ENCODE data around the gene IWS1.
"Not testable (repeated sequence)": the region's sequence is repeated elsewhere in the genome, so short reads cannot be mapped to it uniquely, and the experiment has no call there.

Gene IWS1

DNA sequence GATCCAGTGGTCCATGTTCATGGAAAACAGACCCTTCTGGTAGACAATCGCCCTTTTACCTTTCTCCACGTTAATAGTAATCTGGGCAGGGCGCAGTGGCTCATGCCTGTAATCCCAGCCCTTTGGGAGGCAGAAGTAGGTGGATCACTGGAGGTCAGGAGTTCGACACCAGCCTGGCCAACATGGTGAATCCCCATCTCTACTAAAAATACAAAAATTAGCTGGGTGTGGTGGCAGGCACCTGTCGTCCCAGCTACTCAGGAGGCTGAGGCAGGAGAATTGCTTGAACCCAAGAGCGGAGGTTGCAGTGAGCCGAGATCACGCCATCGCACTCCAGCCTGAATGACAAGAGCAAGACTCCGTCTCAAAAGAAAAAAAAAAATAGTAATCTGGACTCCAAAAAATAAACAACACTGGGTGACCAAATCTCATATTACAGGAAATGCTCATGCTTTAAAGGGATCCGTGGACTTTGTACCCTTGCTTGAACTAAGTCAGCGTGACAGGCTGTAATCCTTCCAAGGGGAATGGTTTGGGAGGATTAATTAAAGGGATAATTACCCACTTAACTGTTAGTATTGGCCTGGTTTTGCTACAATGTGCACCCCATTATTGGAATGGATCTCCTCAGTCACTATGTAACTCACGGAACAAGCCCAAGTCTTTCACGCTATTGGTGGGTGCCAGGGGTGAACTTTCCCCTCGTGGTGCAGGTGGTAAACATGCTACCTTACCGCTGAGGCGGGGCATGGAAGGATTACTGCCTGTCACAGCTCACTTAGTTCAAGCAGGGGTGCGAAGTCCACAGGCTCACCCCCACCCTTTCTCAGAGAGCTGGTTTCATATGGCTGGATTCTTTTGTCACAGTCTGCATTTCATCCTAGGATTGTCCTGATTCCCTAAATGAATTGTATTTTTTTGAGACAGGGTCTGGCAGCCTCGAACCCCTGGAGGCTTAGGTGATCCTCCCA lies 71.4 kb downstream of the IWS1 start:
- H3K14ac ChIP-seq (ENCODE audit: low read length) = no peak overlapping the region
- H3K9me3 ChIP-seq (replicated peaks in 1 of 2; ENCODE audit: control insufficient read depth in 2 of 2, insufficient read depth in 1 of 2, low read depth in 1 of 2, low read length in 2 of 2) = peaks cover 0 to 2% of the 10 kb centered on the region in 2 donors
- H2BK120ac ChIP-seq (ENCODE audit: low read depth, low read length) = no peak overlapping the region
- no peak overlapping the region for H3K23ac ChIP-seq (ENCODE audit: low read depth, low read length, poor library complexity)
- no peak overlapping the region for H2BK12ac ChIP-seq (ENCODE audit: low read length)
- no peaks in the 10 kb centered on the region for H3K79me1 ChIP-seq (ENCODE audit: low read depth, low read length)
- no peak for DNase-seq (ENCODE audit: low spot score)
- no peak overlapping the region for H3K27ac ChIP-seq (replicated peaks; ENCODE audit: low read length)
- no peak overlapping the region for H3K4ac ChIP-seq (ENCODE audit: low read length)
- H3K9ac ChIP-seq (ENCODE audit: low read depth, low read length, poor library complexity) = no peak overlapping the region
- H2AFZ ChIP-seq (ENCODE audit: low read length) = no peak overlapping the region
- peak overlapping the region in 1 of 2 donors; percentile 40 for H3K4me3 ChIP-seq (ENCODE audit: low read length in 2 of 2)
- H3K4me1 ChIP-seq (ENCODE audit: control insufficient read depth in 2 of 2, insufficient read depth in 1 of 2, low read depth in 1 of 2, low read length in 2 of 2) = peaks cover 10 to 11% of the 10 kb centered on the region in 2 donors
- no peak overlapping the region for H2BK15ac ChIP-seq (ENCODE audit: low read length)
- H3K18ac ChIP-seq (ENCODE audit: low read length) = no peak overlapping the region
- WGBS, 2 donors (ENCODE audit: extremely low coverage in 2 of 2, insufficient read length in 2 of 2, insufficient replicate concordance in 1 of 2) = no CpG with 5 or more reads among the region's 19 CpGs
- no peaks in the 10 kb centered on the region for H3K27me3 ChIP-seq (ENCODE audit: control insufficient read depth in 3 of 3, insufficient read depth in 3 of 3, low read depth in 1 of 3, low read length in 3 of 3)
- H2BK5ac ChIP-seq (ENCODE audit: low read length) = no peak overlapping the region
- H3K36me3 ChIP-seq (replicated peaks in 1 of 2; ENCODE audit: control insufficient read depth in 2 of 2, insufficient read depth in 2 of 2, low read length in 2 of 2) = peaks cover 0 to 3% of the 10 kb centered on the region in 2 donors
- no peak overlapping the region for H4K8ac ChIP-seq (ENCODE audit: low read depth, low read length)
- H3K4me2 ChIP-seq (ENCODE audit: insufficient read depth, low read length, poor library complexity, severe bottlenecking) = no peak overlapping the region
- no peak overlapping the region for H4K91ac ChIP-seq (ENCODE audit: low read depth, low read length, poor library complexity)
- no peak overlapping the region for H2AK5ac ChIP-seq (ENCODE audit: low read depth, low read length)

DNA sequence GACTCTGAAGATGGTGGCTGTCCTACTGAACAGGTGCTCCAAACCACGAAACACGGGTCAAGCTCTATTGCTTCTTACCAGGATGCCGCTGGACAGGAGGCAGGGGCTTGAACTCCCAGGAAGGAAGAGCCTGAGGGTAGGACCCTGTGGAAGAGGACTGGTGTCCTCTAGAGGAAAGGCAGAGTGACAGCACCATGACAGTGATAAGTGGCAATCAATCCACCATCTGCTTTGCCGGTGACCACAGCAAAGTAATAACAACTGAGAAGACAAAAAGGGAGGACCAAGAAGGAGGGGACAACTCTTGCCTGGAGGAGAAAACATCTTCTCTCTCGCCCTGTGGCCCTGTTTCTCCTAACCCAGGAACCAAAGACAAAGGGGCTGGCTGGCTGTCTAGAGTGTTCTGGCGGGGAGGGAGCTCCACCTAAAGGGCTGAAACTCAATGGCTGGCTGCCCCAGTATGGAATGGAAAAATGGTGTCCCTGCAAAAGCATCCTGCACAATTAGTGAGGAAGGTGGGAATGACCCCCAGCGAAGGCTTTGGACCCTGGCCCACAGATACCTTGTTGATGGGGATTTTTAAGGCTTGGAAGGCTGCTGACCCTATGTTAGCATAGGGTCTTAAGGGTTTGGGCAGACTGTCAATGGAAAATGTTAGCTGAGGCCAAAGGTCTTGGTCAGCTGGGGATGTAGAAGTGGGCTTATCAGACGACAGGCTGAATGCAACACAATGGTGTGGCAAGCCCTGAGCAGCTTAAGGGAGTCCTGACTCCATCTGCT lies 72.7 kb downstream of the IWS1 start:
- H3K4me1 ChIP-seq (ENCODE audit: control insufficient read depth in 2 of 2, insufficient read depth in 1 of 2, low read depth in 1 of 2, low read length in 2 of 2) = peaks cover 11 to 13% of the 10 kb centered on the region in 2 donors

DNA sequence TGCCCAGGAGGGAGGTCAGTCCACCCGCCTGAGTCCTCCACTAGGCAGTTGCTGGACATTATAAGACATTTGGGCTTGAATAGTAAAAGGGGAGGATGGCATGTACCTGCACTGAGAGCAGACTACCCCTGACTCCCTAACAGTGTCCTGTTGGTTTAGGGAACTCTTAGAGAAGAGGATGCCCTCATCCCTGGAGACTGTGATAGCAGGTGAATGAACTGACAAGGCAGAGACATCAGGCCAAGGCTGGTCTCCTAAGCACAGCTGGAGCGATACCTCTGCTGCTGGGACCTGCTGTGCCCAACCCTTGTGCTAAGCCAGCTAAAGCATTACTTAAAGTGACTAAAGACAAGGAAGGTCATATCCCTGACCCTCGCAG lies 73.3 kb downstream of the IWS1 start:
- Histone ChIP-seq H2BK120ac (ENCODE audit: low read depth, low read length) (no peak overlapping the region), H3K4me2 (ENCODE audit: insufficient read depth, low read length, poor library complexity, severe bottlenecking) (no peak overlapping the region), H2BK12ac (ENCODE audit: low read length) (no peak overlapping the region), H3K4ac (ENCODE audit: low read length) (no peak overlapping the region), H2AFZ (ENCODE audit: low read length) (no peak overlapping the region), H2BK15ac (ENCODE audit: low read length) (no peak overlapping the region), H3K4me3 (ENCODE audit: low read length in 2 of 2) (no peak overlapping the region), H3K27ac (replicated peaks; ENCODE audit: low read length) (no peak overlapping the region), H3K27me3 (ENCODE audit: control insufficient read depth in 3 of 3, insufficient read depth in 3 of 3, low read depth in 1 of 3, low read length in 3 of 3) (no peaks in the 10 kb centered on the region), H2AK5ac (ENCODE audit: low read depth, low read length) (no peak overlapping the region), H3K4me1 (ENCODE audit: control insufficient read depth in 2 of 2, insufficient read depth in 1 of 2, low read depth in 1 of 2, low read length in 2 of 2) (peaks cover 11 to 13% of the 10 kb centered on the region in 2 donors), H3K79me1 (ENCODE audit: low read depth, low read length) (no peaks in the 10 kb centered on the region), H3K9ac (ENCODE audit: low read depth, low read length, poor library complexity) (no peak overlapping the region), H3K18ac (ENCODE audit: low read length) (no peak overlapping the region), H4K8ac (ENCODE audit: low read depth, low read length) (no peak overlapping the region), H3K9me3 (replicated peaks in 1 of 2; ENCODE audit: control insufficient read depth in 2 of 2, insufficient read depth in 1 of 2, low read depth in 1 of 2, low read length in 2 of 2) (peaks cover 0 to 2% of the 10 kb centered on the region in 2 donors), H3K36me3 (replicated peaks in 1 of 2; ENCODE audit: control insufficient read depth in 2 of 2, insufficient read depth in 2 of 2, low read length in 2 of 2) (peaks cover 0 to 3% of the 10 kb centered on the region in 2 donors), H3K23ac (ENCODE audit: low read depth, low read length, poor library complexity) (no peak overlapping the region), H2BK5ac (ENCODE audit: low read length) (no peak overlapping the region), H4K91ac (ENCODE audit: low read depth, low read length, poor library complexity) (no peak overlapping the region), H3K14ac (ENCODE audit: low read length) (no peak overlapping the region)
- WGBS, 2 donors (ENCODE audit: extremely low coverage in 2 of 2, insufficient read length in 2 of 2, insufficient replicate concordance in 1 of 2) = no CpG with 5 or more reads among the region's 3 CpGs
- DNase-seq (ENCODE audit: low spot score) = no peak

More for the DNA sequence above, 72.7 kb downstream of the IWS1 start:
- Histone ChIP-seq H3K27ac (replicated peaks; ENCODE audit: low read length) (no peak overlapping the region), H3K18ac (ENCODE audit: low read length) (no peak overlapping the region), H3K36me3 (replicated peaks in 1 of 2; ENCODE audit: control insufficient read depth in 2 of 2, insufficient read depth in 2 of 2, low read length in 2 of 2) (peaks cover 0 to 3% of the 10 kb centered on the region in 2 donors), H2BK15ac (ENCODE audit: low read length) (no peak overlapping the region), H3K27me3 (ENCODE audit: control insufficient read depth in 3 of 3, insufficient read depth in 3 of 3, low read depth in 1 of 3, low read length in 3 of 3) (no peaks in the 10 kb centered on the region), H4K8ac (ENCODE audit: low read depth, low read length) (no peak overlapping the region), H2BK12ac (ENCODE audit: low read length) (no peak overlapping the region), H2BK120ac (ENCODE audit: low read depth, low read length) (no peak overlapping the region), H3K23ac (ENCODE audit: low read depth, low read length, poor library complexity) (no peak overlapping the region), H3K9me3 (replicated peaks in 1 of 2; ENCODE audit: control insufficient read depth in 2 of 2, insufficient read depth in 1 of 2, low read depth in 1 of 2, low read length in 2 of 2) (peaks cover 0 to 2% of the 10 kb centered on the region in 2 donors), H2AK5ac (ENCODE audit: low read depth, low read length) (no peak overlapping the region), H3K4me3 (ENCODE audit: low read length in 2 of 2) (no peak overlapping the region), H3K9ac (ENCODE audit: low read depth, low read length, poor library complexity) (no peak overlapping the region), H4K91ac (ENCODE audit: low read depth, low read length, poor library complexity) (no peak overlapping the region), H3K79me1 (ENCODE audit: low read depth, low read length) (no peaks in the 10 kb centered on the region), H3K14ac (ENCODE audit: low read length) (no peak overlapping the region), H2BK5ac (ENCODE audit: low read length) (no peak overlapping the region), H3K4ac (ENCODE audit: low read length) (no peak overlapping the region), H3K4me2 (ENCODE audit: insufficient read depth, low read length, poor library complexity, severe bottlenecking) (no peak overlapping the region), H2AFZ (ENCODE audit: low read length) (no peak overlapping the region)
- no peak for DNase-seq (ENCODE audit: low spot score)
- WGBS, 2 donors (ENCODE audit: extremely low coverage in 2 of 2, insufficient read length in 2 of 2, insufficient replicate concordance in 1 of 2) = no CpG with 5 or more reads among the region's 8 CpGs

DNA sequence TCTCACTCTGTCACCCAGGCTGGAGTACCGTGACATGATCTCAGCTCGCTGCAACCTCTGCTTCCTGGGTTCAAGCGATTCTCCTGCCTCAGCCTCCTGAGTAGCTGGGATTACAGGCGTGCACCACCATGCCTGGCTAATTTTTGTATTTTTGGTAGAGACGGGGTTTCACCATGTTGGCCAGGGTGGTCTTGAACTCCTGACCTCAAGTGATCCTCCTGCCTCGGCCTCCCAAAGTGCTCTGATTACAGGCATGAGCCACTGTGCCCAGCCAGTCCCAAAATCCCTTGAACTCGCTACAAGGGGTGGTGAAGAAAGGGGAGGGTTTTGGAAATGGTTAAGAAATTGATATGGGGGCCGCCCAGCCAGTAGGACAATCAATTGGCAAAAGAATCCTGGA lies 73.9 kb downstream of the IWS1 start:
- not testable (repeated sequence) for H3K23ac ChIP-seq (ENCODE audit: low read depth, low read length, poor library complexity); H3K27ac ChIP-seq (replicated peaks; ENCODE audit: low read length); H3K27me3 ChIP-seq (ENCODE audit: control insufficient read depth in 3 of 3, insufficient read depth in 3 of 3, low read depth in 1 of 3, low read length in 3 of 3); H3K18ac ChIP-seq (ENCODE audit: low read length); H4K8ac ChIP-seq (ENCODE audit: low read depth, low read length); H2BK120ac ChIP-seq (ENCODE audit: low read depth, low read length); H3K36me3 ChIP-seq (replicated peaks in 1 of 2; ENCODE audit: control insufficient read depth in 2 of 2, insufficient read depth in 2 of 2, low read length in 2 of 2); H3K9me3 ChIP-seq (replicated peaks in 1 of 2; ENCODE audit: control insufficient read depth in 2 of 2, insufficient read depth in 1 of 2, low read depth in 1 of 2, low read length in 2 of 2); H3K4me2 ChIP-seq (ENCODE audit: insufficient read depth, low read length, poor library complexity, severe bottlenecking); H2BK12ac ChIP-seq (ENCODE audit: low read length); H2BK5ac ChIP-seq (ENCODE audit: low read length); H4K91ac ChIP-seq (ENCODE audit: low read depth, low read length, poor library complexity); H2AFZ ChIP-seq (ENCODE audit: low read length); H3K9ac ChIP-seq (ENCODE audit: low read depth, low read length, poor library complexity); H2AK5ac ChIP-seq (ENCODE audit: low read depth, low read length); H2BK15ac ChIP-seq (ENCODE audit: low read length); H3K14ac ChIP-seq (ENCODE audit: low read length); H3K4ac ChIP-seq (ENCODE audit: low read length); DNase-seq (ENCODE audit: low spot score); H3K79me1 ChIP-seq (ENCODE audit: low read depth, low read length); H3K4me3 ChIP-seq (ENCODE audit: low read length in 2 of 2)
- no CpG with 5 or more reads among the region's 8 CpGs for WGBS, 2 donors (ENCODE audit: extremely low coverage in 2 of 2, insufficient read length in 2 of 2, insufficient replicate concordance in 1 of 2)
- H3K4me1 ChIP-seq (ENCODE audit: control insufficient read depth in 2 of 2, insufficient read depth in 1 of 2, low read depth in 1 of 2, low read length in 2 of 2) = peaks cover 11 to 13% of the 10 kb centered on the region in 2 donors

Data from neuronal stem cell (in vitro differentiated cells).